Keratinocyte (primary cell): ENCODE measurements around the gene IRF4. TPM values are rescaled to one million over a fixed set of nuclear protein-coding genes. Genes with fewer than 3 reads are reported as not detected.

Source experiments
- DNase-seq: peaks from one replicate; pipeline ENCODE4 v3.0.0-alpha.2; 2011; ENCODE audit warnings: low read depth, missing footprints, low spot score
- FAIRE-seq: peaks from 2 replicates; lab custom pipeline; 2011; peaks lifted over from hg19 to GRCh38; lab: Jason Lieb, UNC
- H2AFZ ChIP-seq: 2 replicates; pipeline ENCODE4 v1.6.0; 2012; ENCODE audit warnings: low read length, control low read depth, inconsistent platforms; ENCODE audit not compliant: control insufficient read depth
- H3K27ac ChIP-seq: 2 replicates; pipeline ENCODE4 v1.5.1; 2011; ENCODE audit warnings: low read length; ENCODE audit not compliant: control insufficient read depth, insufficient read depth
- H3K27me3 ChIP-seq: 3 replicates; pipeline ENCODE4 v1.6.0; 2011; ENCODE audit warnings: low read length; ENCODE audit not compliant: control insufficient read depth, insufficient read depth; ENCODE audit errors: extremely low read depth
- H3K36me3 ChIP-seq, 2 experiments: 2 replicates in 1 of 2; 3 replicates in 1 of 2; pipeline ENCODE4 v1.5.1; 2011; ENCODE audit warnings: low read length in 2 of 2, mild to moderate bottlenecking in 1 of 2; ENCODE audit not compliant: control insufficient read depth in 2 of 2, insufficient read depth in 2 of 2; ENCODE audit errors: extremely low read depth in 1 of 2
- H3K4me1 ChIP-seq: 3 replicates; pipeline ENCODE4 v1.5.1; 2011; ENCODE audit warnings: low read length; ENCODE audit not compliant: control insufficient read depth, insufficient read depth; ENCODE audit errors: extremely low read depth
- H3K4me2 ChIP-seq: 3 replicates; pipeline ENCODE4 v1.6.0; 2011; ENCODE audit warnings: low read depth, low read length; ENCODE audit not compliant: control insufficient read depth, insufficient read depth; ENCODE audit errors: extremely low read depth
- H3K4me3 ChIP-seq, 3 experiments: fragments of 200-600 bp in 1 of 3; sonication (generic) in 1 of 3; 2 replicates in 2 of 3; 3 replicates in 1 of 3; pipeline ENCODE4 v1.5.1; 2011 to 2016; ENCODE audit warnings: low read length in 3 of 3, mild to moderate bottlenecking in 3 of 3, control low read depth in 2 of 3, inconsistent platforms in 1 of 3, low read depth in 1 of 3, mixed read lengths in 1 of 3, mixed run types in 1 of 3, moderate library complexity in 1 of 3; ENCODE audit not compliant: control insufficient read depth in 2 of 3, insufficient read depth in 2 of 3; ENCODE audit errors: extremely low read depth in 1 of 3
- H3K79me2 ChIP-seq: 2 replicates; pipeline ENCODE4 v1.6.0; 2012; ENCODE audit warnings: low read length; ENCODE audit not compliant: control insufficient read depth, insufficient read depth
- H3K9ac ChIP-seq: 3 replicates; pipeline ENCODE4 v1.6.0; 2011; ENCODE audit warnings: low read length; ENCODE audit not compliant: control insufficient read depth, insufficient read depth; ENCODE audit errors: extremely low read depth
- H3K9me1 ChIP-seq: 3 replicates; pipeline ENCODE4 v1.6.0; 2011; ENCODE audit warnings: low read length; ENCODE audit not compliant: control insufficient read depth, insufficient read depth; ENCODE audit errors: extremely low read depth
- H3K9me3 ChIP-seq: 2 replicates; pipeline ENCODE4 v1.5.1; 2012; ENCODE audit warnings: low read depth, low read length; ENCODE audit not compliant: control insufficient read depth
- H4K20me1 ChIP-seq: 3 replicates; pipeline ENCODE4 v1.6.0; 2011; ENCODE audit warnings: low read length; ENCODE audit not compliant: control insufficient read depth, insufficient read depth; ENCODE audit errors: extremely low read depth
- CTCF ChIP-seq, 3 experiments: IDR thresholded peaks in 1 of 3; conservative IDR thresholded peaks in 1 of 3; optimal IDR thresholded peaks in 1 of 3; 2 replicates in 2 of 3; 3 replicates in 1 of 3; pipeline versions ENCODE3 to v1.5.1; 2011; ENCODE audit warnings: low read length in 3 of 3, mild to moderate bottlenecking in 3 of 3, moderate library complexity in 2 of 3, control low read depth in 1 of 3, inconsistent platforms in 1 of 3; ENCODE audit not compliant: insufficient read depth in 2 of 3; ENCODE audit errors: extremely low read depth in 1 of 3
- EZH2 ChIP-seq: IDR thresholded peaks from one replicate; pipeline ENCODE4 v1.6.1; 2012; ENCODE audit warnings: inconsistent platforms, mild to moderate bottlenecking, low read length, moderate library complexity
- dilution Hi-C: fragments of 300-500 bp; cut with MboI; formaldehyde crosslinking; loops from one replicate; pipeline ENCODE4 v1.7.0; 2020; ENCODE audit warnings: low sequenced_read_pairs; ENCODE audit not compliant: extremely low pct_ligation_motif_present
- polyA plus RNA-seq, 5 experiments: library from polyadenylated mRNA; depleted of rRNA in 3 of 5; stranded (reverse) in 3 of 5; stranded (forward) in 1 of 5; unstranded in 1 of 5; fragments of >200 nt; gene quantifications; 1 replicate in 1 of 5; 2 replicates in 3 of 5; 3 replicates in 1 of 5; pipeline versions ENCODE4 v1.2.1 to v1.2.3, GENCODE V29; 2011 to 2012; ENCODE audit warnings: missing spikeins in 2 of 5, low read depth in 1 of 5, low replicate concordance in 1 of 5

The IRF4 gene
- polyA plus RNA-seq, 1 donor (not counting 4 experiments of a cell fraction or from before 2014, with no cell fraction given) = 0.12 TPM

GRCh38 chr6:455835-456234 is 64.3 kb downstream of the IRF4 start:
- FAIRE-seq = no peak
- Histone ChIP-seq H3K4me3 (no peak overlapping the region), H3K27me3 (no peaks in the 10 kb centered on the region), H4K20me1 (no peaks in the 10 kb centered on the region), H2AFZ (no peak overlapping the region), H3K9me3 (no peaks in the 10 kb centered on the region), H3K9ac (no peak overlapping the region), H3K4me1 (no peaks in the 10 kb centered on the region), H3K9me1 (no peaks in the 10 kb centered on the region), H3K36me3 (no peaks in the 10 kb centered on the region), H3K79me2 (no peaks in the 10 kb centered on the region), H3K27ac (no peak overlapping the region), H3K4me2 (no peak overlapping the region)
- DNase-seq = no peak
- dilution Hi-C loops = no loop called here
- no peak for TF ChIP-seq CTCF (optimal IDR thresholded peaks at IDR 0.05 in 1 of 3, IDR thresholded peaks at IDR 0.05 in 1 of 3, conservative IDR thresholded peaks at IDR 0.05 in 1 of 3; ENCODE audit: extremely low read depth in 1 of 3, insufficient read depth in 2 of 3, low read length in 3 of 3)
- no peak for TF ChIP-seq EZH2

- no peak for FAIRE-seq
- H3K4me3 ChIP-seq = no peak overlapping the region
- H3K9ac ChIP-seq = no peak overlapping the region
- H4K20me1 ChIP-seq = no peaks in the 10 kb centered on the region
- no peak overlapping the region for H3K4me2 ChIP-seq
- TF ChIP-seq EZH2 (no peak), CTCF (optimal IDR thresholded peaks at IDR 0.05 in 1 of 3, IDR thresholded peaks at IDR 0.05 in 1 of 3, conservative IDR thresholded peaks at IDR 0.05 in 1 of 3; ENCODE audit: extremely low read depth in 1 of 3, insufficient read depth in 2 of 3, low read length in 3 of 3) (no peak)
- dilution Hi-C loops = no loop called here
- no peaks in the 10 kb centered on the region for H3K27me3 ChIP-seq
- H3K27ac ChIP-seq = no peak overlapping the region
- H3K4me1 ChIP-seq = no peaks in the 10 kb centered on the region
- no peak overlapping the region for H2AFZ ChIP-seq
- no peaks in the 10 kb centered on the region for H3K9me3 ChIP-seq
- H3K9me1 ChIP-seq = no peaks in the 10 kb centered on the region
- H3K36me3 ChIP-seq = no peaks in the 10 kb centered on the region
- no peak for DNase-seq
- no peaks in the 10 kb centered on the region for H3K79me2 ChIP-seq
These were observed 64.9 kb downstream of the IRF4 start for GRCh38 chr6:456358-456867.
